Kidney (tissue), 14 donors: Measurements from ENCODE around the gene C22orf42. TPM values are rescaled to one million over a fixed set of nuclear protein-coding genes. Genes with fewer than 3 reads are reported as not detected.

Source experiments
- DNase-seq, 5 donors: peaks; one replicate each; pipeline ENCODE4 v3.0.0-alpha.2; 2013 to 2020
- FAIRE-seq: peaks from 2 replicates; lab custom pipeline; 2012; peaks lifted over from hg19 to GRCh38; lab: Jason Lieb, UNC
- H3K27ac ChIP-seq, 2 donors: one replicate each; pipeline ENCODE4 v1.7.0; 2013; ENCODE audit warnings: low read depth in 2 of 2, low read length in 2 of 2, inconsistent platforms in 1 of 2
- H3K27me3 ChIP-seq: one replicate; pipeline ENCODE4 v1.7.1; 2013; ENCODE audit warnings: low read length, inconsistent platforms; ENCODE audit not compliant: control insufficient read depth, insufficient read depth
- H3K36me3 ChIP-seq, 3 donors: one replicate each; pipeline versions ENCODE4 v1.7.0 to v1.7.1; 2013; ENCODE audit warnings: low read length in 3 of 3, control low read depth in 1 of 3, inconsistent platforms in 1 of 3; ENCODE audit not compliant: insufficient read depth in 3 of 3, control insufficient read depth in 2 of 3
- H3K4me1 ChIP-seq, 3 donors: one replicate each; pipeline versions ENCODE4 v1.7.0 to v1.7.1; 2013; ENCODE audit warnings: low read length in 3 of 3, inconsistent platforms in 1 of 3, low read depth in 1 of 3; ENCODE audit not compliant: control insufficient read depth in 2 of 3, insufficient read depth in 2 of 3
- H3K4me3 ChIP-seq, 3 donors: one replicate each; pipeline versions ENCODE4 v1.7.0 to v1.8.1; 2013; ENCODE audit warnings: low read length in 3 of 3, control low read depth in 1 of 3, inconsistent platforms in 1 of 3
- H3K9ac ChIP-seq, 3 donors: one replicate each; pipeline versions ENCODE4 v1.7.0 to v1.7.1; 2013; ENCODE audit warnings: low read length in 3 of 3, control low read depth in 1 of 3, inconsistent platforms in 1 of 3
- H3K9me3 ChIP-seq, 3 donors: one replicate each; pipeline versions ENCODE4 v1.7.0 to v1.7.1; 2013; ENCODE audit warnings: low read length in 3 of 3, control low read depth in 1 of 3, inconsistent platforms in 1 of 3; ENCODE audit not compliant: control insufficient read depth in 2 of 3, insufficient read depth in 1 of 3
- CTCF ChIP-seq: IDR thresholded peaks from 3 replicates; pipeline ENCODE4 v1.5.1; 2012; ENCODE audit warnings: mild to moderate bottlenecking, moderate library complexity, borderline replicate concordance; ENCODE audit not compliant: insufficient read depth; ENCODE audit errors: extremely low read depth
- intact Hi-C: fragments of 100-400 bp; cut with DNase I; formaldehyde crosslinking; loops from one replicate; pipeline ENCODE4 v1.11.1; 2022
- polyA plus RNA-seq: library from polyadenylated mRNA; stranded (reverse); fragments of 350-450 nt; fragmentation: Illumina TruSeq; extraction: RNeasy Lipid Tissue Mini Kit (QIAGEN cat#74804); gene quantifications from one replicate; pipeline ENCODE4 v1.2.3, GENCODE V29; 2014; ENCODE audit warnings: low read depth, low replicate concordance; ENCODE audit not compliant: insufficient read depth
- total RNA-seq: library from RNA; stranded (reverse); fragmentation: NEBNext Ultra II Directional; extraction: Animal tissue kit (Norgen Biotek cat#: 25700); gene quantifications from one replicate; pipeline ENCODE4 v1.2.1, GENCODE V29; 2021
- donor health status: control.
- donor health status: control.
- donor health status: control.
- donor health status: control.
- donor health status: control.
- donor health status: DM: yes; HTN: yes; CAD: no.
- donor health status: Normal renal cell carcinoma (clear cell type).

The C22orf42 gene
- total and polyA plus RNA-seq, 2 donors from 2014 or later, result not detected

DNA sequence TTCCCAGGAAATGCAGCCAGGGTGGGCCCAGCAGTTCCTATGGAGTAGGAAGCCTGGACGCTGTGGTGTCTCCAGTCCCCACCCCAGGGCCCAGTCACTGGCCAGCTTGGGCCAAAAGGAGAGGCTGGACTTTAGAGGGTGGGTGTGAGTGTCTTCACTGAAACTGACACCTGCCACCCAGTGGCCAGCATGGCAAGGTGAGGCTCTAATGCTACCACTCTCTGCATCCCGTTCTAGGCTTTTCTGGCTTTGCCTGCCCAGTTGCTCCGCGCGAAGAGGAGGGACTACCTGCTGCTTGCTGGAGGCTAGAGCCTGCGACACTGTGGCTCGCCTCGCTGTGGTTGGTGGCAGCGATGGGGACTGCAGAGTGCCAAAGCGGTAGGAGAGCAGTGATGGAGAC lies 35.4 kb downstream of the C22orf42 start:
- Histone ChIP-seq H3K4me3 (no peak overlapping the region), H3K27me3 (no peaks in the 10 kb centered on the region), H3K9ac (no peak overlapping the region), H3K9me3 (no peaks in the 10 kb centered on the region), H3K27ac (no peak overlapping the region), H3K36me3 (no peaks in the 10 kb centered on the region), H3K4me1 (no peaks in the 10 kb centered on the region)
- TF ChIP-seq CTCF, result no peak
- no peak for FAIRE-seq
- no peak for DNase-seq
- intact Hi-C loops, result no loop called here

GRCh38 chr22:32122899-32123298 lies 36.2 kb downstream of the C22orf42 start:
- no peak overlapping the region for H3K27ac ChIP-seq
- FAIRE-seq (no peak), DNase-seq (no peak)
- H3K4me3 ChIP-seq, result no peak overlapping the region
- no peaks in the 10 kb centered on the region for H3K4me1 ChIP-seq
- no peak for TF ChIP-seq CTCF
- intact Hi-C loops, result no loop called here
- H3K9me3 ChIP-seq, result no peaks in the 10 kb centered on the region
- H3K36me3 ChIP-seq, result no peaks in the 10 kb centered on the region
- no peaks in the 10 kb centered on the region for H3K27me3 ChIP-seq
- no peak overlapping the region for H3K9ac ChIP-seq

DNA sequence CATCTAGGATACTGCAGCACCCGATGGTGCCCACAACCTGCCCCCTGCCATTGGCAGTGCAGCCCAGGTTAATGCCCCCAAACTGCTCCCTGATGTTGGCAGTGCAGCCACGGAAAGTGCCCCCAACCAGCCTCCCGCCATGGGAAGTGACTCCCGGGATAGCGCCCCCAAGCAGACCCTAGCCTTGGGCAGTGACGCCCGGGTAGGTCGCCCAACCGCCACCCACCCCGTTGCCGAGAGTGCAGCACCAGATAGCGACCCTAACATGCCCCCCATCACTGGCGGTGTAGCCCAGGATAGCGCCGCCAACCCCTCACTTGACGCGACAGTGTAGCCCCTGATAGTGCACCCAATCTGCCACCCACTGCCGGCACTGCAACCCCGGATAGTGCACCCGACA lies 38.5 kb downstream of the C22orf42 start:
- intact Hi-C loops, result no loop called here
- DNase-seq (no peak), FAIRE-seq (no peak)
- H3K9ac ChIP-seq, result no peak overlapping the region
- no peaks in the 10 kb centered on the region for H3K9me3 ChIP-seq
- TF ChIP-seq CTCF, result no peak
- no peaks in the 10 kb centered on the region for H3K27me3 ChIP-seq
- no peaks in the 10 kb centered on the region for H3K4me1 ChIP-seq
- H3K27ac ChIP-seq, result no peak overlapping the region
- no peak overlapping the region for H3K4me3 ChIP-seq
- no peaks in the 10 kb centered on the region for H3K36me3 ChIP-seq

DNA sequence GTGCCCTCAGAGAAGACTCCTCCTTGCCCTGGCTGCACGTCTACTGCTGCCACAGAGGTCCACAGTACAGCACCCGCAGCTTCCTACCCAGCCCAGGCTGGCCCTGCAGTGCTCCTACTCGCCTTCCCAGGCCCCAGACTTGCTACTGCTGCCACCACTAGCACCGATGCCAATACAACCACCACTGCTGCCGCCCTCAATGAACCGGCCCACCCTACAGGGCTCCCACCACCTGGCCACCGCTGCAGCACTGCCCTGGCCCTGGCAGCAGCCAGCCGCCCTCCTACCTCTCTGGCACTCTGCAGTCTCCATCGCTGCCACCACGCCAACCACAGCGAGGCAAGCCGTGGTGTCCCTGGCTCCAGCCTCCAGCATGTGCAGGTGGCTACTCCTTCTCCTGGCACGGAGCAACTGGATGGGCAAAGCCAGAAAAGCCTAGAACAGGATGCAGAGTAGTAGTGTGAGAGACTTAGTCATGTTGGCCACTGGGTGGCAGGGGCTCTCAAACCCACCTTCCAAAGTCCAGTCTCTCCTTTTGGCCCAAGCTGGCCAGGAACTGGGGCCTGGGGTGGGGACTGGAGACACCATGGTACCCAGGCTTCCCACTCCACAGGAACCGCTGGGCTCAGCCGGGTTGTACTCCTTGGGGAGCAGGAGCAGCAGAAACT lies 39.4 kb downstream of the C22orf42 start:
- DNase-seq (no peak), FAIRE-seq (no peak)
- H3K9ac ChIP-seq, result no peak overlapping the region
- intact Hi-C loops, result no loop called here
- no peak for TF ChIP-seq CTCF
- no peaks in the 10 kb centered on the region for H3K27me3 ChIP-seq
- no peaks in the 10 kb centered on the region for H3K4me1 ChIP-seq
- H3K36me3 ChIP-seq, result no peaks in the 10 kb centered on the region
- no peaks in the 10 kb centered on the region for H3K9me3 ChIP-seq
- no peak overlapping the region for H3K27ac ChIP-seq
- no peak overlapping the region for H3K4me3 ChIP-seq
